Measurements from ENCODE around the gene LRCH1.
"Not testable (repeated sequence)": the region's sequence is repeated elsewhere in the genome, so short reads cannot be mapped to it uniquely, and the experiment has no call there.

Gene LRCH1

GRCh38 chr13:46753137-46753536 lies 200.2 kb downstream of the LRCH1 start:
- no peak for DNase-seq (ENCODE audit: low read depth)

GRCh38 chr13:46753917-46754316 lies 200.9 kb downstream of the LRCH1 start:
- DNase-seq (ENCODE audit: low read depth): no peak

- DNase-seq (ENCODE audit: low read depth): no peak
These were observed 201.8 kb downstream of the LRCH1 start for GRCh38 chr13:46754812-46755211.

- DNase-seq (ENCODE audit: low read depth): not testable (repeated sequence)
These were observed 202.5 kb downstream of the LRCH1 start for GRCh38 chr13:46755508-46755907.

GRCh38 chr13:46756977-46757376 lies 204.0 kb downstream of the LRCH1 start:
- DNase-seq (ENCODE audit: low read depth): no peak

GRCh38 chr13:46757640-46758039 lies 204.7 kb downstream of the LRCH1 start:
- DNase-seq (ENCODE audit: low read depth): no peak

GRCh38 chr13:46759846-46760245 lies 206.9 kb downstream of the LRCH1 start:
- DNase-seq (ENCODE audit: low read depth): no peak

GRCh38 chr13:46761174-46761573 lies 208.2 kb downstream of the LRCH1 start:
- no peak for DNase-seq (ENCODE audit: low read depth)

- DNase-seq (ENCODE audit: low read depth): no peak
These were observed 208.9 kb downstream of the LRCH1 start for GRCh38 chr13:46761866-46762265.

- not testable (repeated sequence) for DNase-seq (ENCODE audit: low read depth)
These were observed 217.0 kb downstream of the LRCH1 start for GRCh38 chr13:46769925-46770324.

- no peak for DNase-seq (ENCODE audit: low read depth)
These were observed 218.7 kb downstream of the LRCH1 start for GRCh38 chr13:46771693-46772092.

- DNase-seq (ENCODE audit: low read depth): no peak
These were observed 220.6 kb downstream of the LRCH1 start for GRCh38 chr13:46773541-46773940.

- DNase-seq (ENCODE audit: low read depth): no peak
These were observed 222.6 kb downstream of the LRCH1 start for GRCh38 chr13:46775385-46776107.

- DNase-seq (ENCODE audit: low read depth): no peak
These were observed 225.1 kb downstream of the LRCH1 start for GRCh38 chr13:46778095-46778494.

GRCh38 chr13:46778890-46779289 lies 225.9 kb downstream of the LRCH1 start:
- DNase-seq (ENCODE audit: low read depth): no peak

GRCh38 chr13:46782066-46782465 lies 229.1 kb downstream of the LRCH1 start:
- DNase-seq (ENCODE audit: low read depth): no peak

- no peak for DNase-seq (ENCODE audit: low read depth)
These were observed 229.7 kb downstream of the LRCH1 start for GRCh38 chr13:46782691-46783090.

- DNase-seq (ENCODE audit: low read depth): no peak
These were observed 230.5 kb downstream of the LRCH1 start for GRCh38 chr13:46783504-46783903.

GRCh38 chr13:46795321-46795720 lies 242.4 kb downstream of the LRCH1 start:
- no peak for DNase-seq (ENCODE audit: low read depth)

- DNase-seq (ENCODE audit: low read depth): no peak
These were observed 243.2 kb downstream of the LRCH1 start for GRCh38 chr13:46796129-46796514.

- DNase-seq (ENCODE audit: low read depth): peak; percentile 75
These were observed 243.8 kb downstream of the LRCH1 start, which contains the start of gene ESD for GRCh38 chr13:46796515-46797474. ESD (minus strand) TSS chr13:46797161; CDS start chr13:46791413, 5,748 bp downstream.

- DNase-seq (ENCODE audit: low read depth): no peak
These were observed 244.7 kb downstream of the LRCH1 start for GRCh38 chr13:46797501-46798237.
